Osteoblast (primary cell): ENCODE data around the gene FDX2. TPM values are rescaled to one million over a fixed set of nuclear protein-coding genes. Genes with fewer than 3 reads are reported as not detected.

Source experiments
- DNase-seq: peaks from one replicate; pipeline ENCODE4 v3.0.0; 2011; ENCODE audit warnings: low spot score, mixed read lengths; ENCODE audit not compliant: insufficient read length; ENCODE audit errors: missing footprints
- H2AFZ ChIP-seq: 2 replicates; pipeline ENCODE4 v1.6.0; 2011; ENCODE audit warnings: mild to moderate bottlenecking, low read length
- H3K27ac ChIP-seq: 2 replicates; pipeline ENCODE4 v1.5.1; 2011; ENCODE audit warnings: mild to moderate bottlenecking, low read depth, low read length, moderate library complexity
- H3K27me3 ChIP-seq: 2 replicates; pipeline ENCODE4 v1.6.0; 2012; ENCODE audit warnings: mild to moderate bottlenecking, control low read depth, inconsistent platforms, low read length, moderate library complexity; ENCODE audit not compliant: insufficient read depth
- H3K36me3 ChIP-seq: 2 replicates; pipeline ENCODE4 v1.5.1; 2011; ENCODE audit warnings: mild to moderate bottlenecking, low read length, control low read depth, moderate library complexity; ENCODE audit not compliant: insufficient read depth
- H3K4me1 ChIP-seq: 2 replicates; pipeline ENCODE4 v1.5.1; 2011; ENCODE audit warnings: mild to moderate bottlenecking, low read length, control low read depth, moderate library complexity; ENCODE audit not compliant: insufficient read depth
- H3K4me2 ChIP-seq: 2 replicates; pipeline ENCODE4 v1.6.0; 2011; ENCODE audit warnings: mild to moderate bottlenecking, low read length; ENCODE audit not compliant: insufficient read depth
- H3K4me3 ChIP-seq: fragments of 200-600 bp; sonication (generic); 3 replicates; pipeline ENCODE4 v1.5.1; 2012; ENCODE audit warnings: mild to moderate bottlenecking, low read length, inconsistent platforms; ENCODE audit not compliant: insufficient read depth
- H3K79me2 ChIP-seq: 2 replicates; pipeline ENCODE4 v1.6.0; 2012; ENCODE audit warnings: mild to moderate bottlenecking, low read length, control low read depth, inconsistent platforms; ENCODE audit not compliant: insufficient read depth
- H3K9me3 ChIP-seq: 2 replicates; pipeline ENCODE4 v1.5.1; 2011; ENCODE audit warnings: low read depth, low read length, control low read depth
- H4K20me1 ChIP-seq: 2 replicates; pipeline ENCODE4 v1.6.0; 2012; ENCODE audit warnings: mild to moderate bottlenecking, low read length, control low read depth; ENCODE audit not compliant: insufficient read depth
- CTCF ChIP-seq: IDR thresholded peaks from 2 replicates; pipeline ENCODE4 v1.5.1; 2011; ENCODE audit warnings: mild to moderate bottlenecking, low read depth, low read length, moderate library complexity; ENCODE audit errors: extremely low read depth
- total RNA-seq: library from RNA; depleted of rRNA; stranded (reverse); fragments of >200 nt; gene quantifications from 2 replicates; pipeline ENCODE4 v1.2.3, GENCODE V29; 2012

The FDX2 gene
- total RNA-seq, 1 donor, result 17.7 TPM

- no peak overlapping the region for H3K27ac ChIP-seq
- DNase-seq, result peak; percentile 46
- peaks cover 67% of the 10 kb centered on the region for H3K36me3 ChIP-seq
- no peak for TF ChIP-seq CTCF
- H3K9me3 ChIP-seq, result no peaks in the 10 kb centered on the region
- H4K20me1 ChIP-seq, result peaks cover 2% of the 10 kb centered on the region
- H3K27me3 ChIP-seq, result no peaks in the 10 kb centered on the region
- H3K4me2 ChIP-seq, result no peak overlapping the region
- H3K4me1 ChIP-seq, result no peaks in the 10 kb centered on the region
- H3K79me2 ChIP-seq, result no peaks in the 10 kb centered on the region
- H3K4me3 ChIP-seq, result no peak overlapping the region
- no peak overlapping the region for H2AFZ ChIP-seq
Observed at GRCh38 chr19:10321417-10321797, 5.6 kb upstream of the FDX2 start.

- no peaks in the 10 kb centered on the region for H3K9me3 ChIP-seq
- no peak overlapping the region for H2AFZ ChIP-seq
- H3K4me1 ChIP-seq, result no peaks in the 10 kb centered on the region
- H3K27ac ChIP-seq, result no peak overlapping the region
- H4K20me1 ChIP-seq, result peaks cover 2% of the 10 kb centered on the region
- no peak overlapping the region for H3K4me2 ChIP-seq
- H3K4me3 ChIP-seq, result no peak overlapping the region
- TF ChIP-seq CTCF, result no peak
- no peaks in the 10 kb centered on the region for H3K79me2 ChIP-seq
- peak; percentile 71 for DNase-seq
- H3K36me3 ChIP-seq, result peaks cover 62% of the 10 kb centered on the region
- no peaks in the 10 kb centered on the region for H3K27me3 ChIP-seq
Observed at GRCh38 chr19:10320602-10321416, 5.0 kb upstream of the FDX2 start.

GRCh38 chr19:10318807-10319682 is 3.2 kb upstream of the FDX2 start:
- H3K36me3 ChIP-seq, result peaks cover 49% of the 10 kb centered on the region

More at GRCh38 chr19:10318807-10319682, 3.2 kb upstream of the FDX2 start:
- peaks cover 2% of the 10 kb centered on the region for H4K20me1 ChIP-seq
- H3K4me2 ChIP-seq, result no peak overlapping the region
- no peak overlapping the region for H2AFZ ChIP-seq
- no peaks in the 10 kb centered on the region for H3K4me1 ChIP-seq
- no peak overlapping the region for H3K4me3 ChIP-seq
- H3K79me2 ChIP-seq, result peaks cover 14% of the 10 kb centered on the region
- TF ChIP-seq CTCF, result no peak
- H3K27me3 ChIP-seq, result no peaks in the 10 kb centered on the region
- no peaks in the 10 kb centered on the region for H3K9me3 ChIP-seq
- peak; percentile 18 for DNase-seq
- H3K27ac ChIP-seq, result no peak overlapping the region
